COR-L47 (cell line): Measurements from ENCODE around the gene EPHB3.
A peak's percentile ranks its signal among the peaks of the same experiment; 100 is the strongest.

Experiments
- DNase-seq: peaks from one replicate; lab custom pipeline; 2025; lab: John Stamatoyannopoulos, UW

The EPHB3 gene

DNA sequence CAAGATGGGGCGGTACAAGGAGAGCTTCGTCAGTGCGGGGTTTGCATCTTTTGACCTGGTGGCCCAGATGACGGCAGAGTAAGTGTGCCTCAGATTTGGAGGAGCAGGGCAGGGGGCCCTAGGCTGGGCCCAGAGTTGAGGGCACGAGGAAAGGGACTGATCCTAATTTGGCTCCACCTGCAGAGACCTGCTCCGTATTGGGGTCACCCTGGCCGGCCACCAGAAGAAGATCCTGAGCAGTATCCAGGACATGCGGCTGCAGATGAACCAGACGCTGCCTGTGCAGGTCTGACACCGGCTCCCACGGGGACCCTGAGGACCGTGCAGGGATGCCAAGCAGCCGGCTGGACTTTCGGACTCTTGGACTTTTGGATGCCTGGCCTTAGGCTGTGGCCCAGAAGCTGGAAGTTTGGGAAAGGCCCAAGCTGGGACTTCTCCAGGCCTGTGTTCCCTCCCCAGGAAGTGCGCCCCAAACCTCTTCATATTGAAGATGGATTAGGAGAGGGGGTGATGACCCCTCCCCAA lies 19.8 kb downstream of the EPHB3 start:
- no peak for DNase-seq

DNA sequence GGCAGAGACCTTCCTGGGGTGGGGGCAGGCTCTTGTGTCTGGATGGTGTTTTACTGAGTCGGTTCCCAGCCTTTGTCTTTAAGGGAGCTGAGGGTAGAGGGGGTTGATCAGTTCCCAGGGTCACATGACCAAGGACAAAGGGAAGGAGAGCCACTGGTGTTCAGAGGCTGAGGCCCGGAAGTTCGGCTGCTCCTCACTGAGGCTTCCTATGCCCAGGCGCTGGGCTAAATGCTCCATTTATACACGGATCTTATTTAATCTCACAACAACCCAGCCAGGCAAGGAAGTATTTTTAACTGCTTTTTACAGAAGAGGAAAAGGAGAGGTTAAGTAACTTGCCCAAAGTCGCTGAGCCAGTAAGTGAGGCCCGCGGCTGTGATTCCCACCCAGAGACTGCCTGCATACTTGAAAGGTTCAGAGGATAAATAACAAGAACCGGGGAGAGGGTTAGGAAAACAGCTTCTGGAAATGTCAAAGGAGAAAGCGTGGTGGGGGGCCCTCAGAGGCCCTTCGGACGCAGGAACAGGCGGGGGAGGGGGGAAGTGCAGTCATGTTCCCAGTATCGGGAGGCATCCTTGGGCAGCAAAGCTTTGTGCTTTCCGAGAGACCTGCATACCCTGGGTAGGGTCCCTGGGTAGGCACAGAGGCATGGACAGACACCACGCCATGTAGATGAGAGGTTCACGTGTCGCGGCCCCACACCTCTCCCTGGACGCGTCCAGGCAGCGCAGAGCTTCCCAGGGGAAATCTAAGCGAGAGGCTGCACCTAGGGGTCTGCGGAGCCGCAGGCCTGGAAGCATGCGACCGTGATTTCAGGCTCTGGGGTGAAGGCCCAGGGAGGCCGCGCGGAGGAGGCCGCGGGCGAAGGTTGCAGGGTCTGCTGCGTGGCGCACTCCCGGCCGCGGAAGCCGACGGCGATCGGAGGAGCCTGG lies 21.3 kb downstream of the EPHB3 start:
- DNase-seq: no peak

DNA sequence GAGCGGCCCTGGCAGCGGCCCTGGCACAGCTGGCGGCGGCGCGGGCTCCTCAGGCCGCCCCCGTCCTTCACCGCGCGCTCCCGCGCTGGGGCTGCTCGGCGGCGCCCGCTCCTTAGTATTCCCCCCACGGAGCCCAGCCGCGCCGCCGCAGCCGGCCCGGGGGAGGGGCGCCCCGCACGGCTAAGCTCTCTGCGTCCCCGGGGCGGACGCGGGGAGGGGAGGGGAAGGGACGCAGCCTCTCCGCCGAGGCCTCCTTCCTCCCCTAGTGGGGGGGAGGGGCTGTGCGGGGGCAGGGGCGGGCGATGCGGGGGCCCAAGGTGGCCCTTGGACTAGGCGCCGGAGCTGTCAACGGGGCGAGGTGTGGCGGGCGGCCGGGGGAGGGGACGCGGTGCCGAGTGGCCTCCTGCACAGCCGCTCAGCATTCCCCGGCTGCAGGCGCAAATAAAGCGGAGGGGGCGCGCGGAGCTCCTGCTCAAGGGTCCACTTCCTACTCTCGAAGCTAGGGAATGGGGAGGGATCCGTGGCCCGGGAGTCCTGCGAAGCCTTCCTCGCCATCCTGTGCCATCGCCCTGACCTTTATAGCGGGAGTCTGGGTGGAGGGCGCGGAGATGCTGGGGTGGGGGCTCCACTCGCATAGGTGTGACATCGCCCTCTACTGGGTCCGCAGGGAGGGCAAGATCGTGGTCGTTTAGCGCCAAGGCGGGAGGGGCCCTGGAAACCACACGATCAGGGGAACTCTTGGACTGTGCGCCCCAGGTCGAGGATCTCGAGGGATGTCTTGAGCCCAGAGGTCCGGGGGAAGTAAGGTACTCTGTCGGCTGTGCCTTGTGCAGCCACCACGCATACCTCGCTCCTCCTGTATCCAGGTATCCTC lies 22.2 kb downstream of the EPHB3 start:
- peak; percentile 54 for DNase-seq

DNA sequence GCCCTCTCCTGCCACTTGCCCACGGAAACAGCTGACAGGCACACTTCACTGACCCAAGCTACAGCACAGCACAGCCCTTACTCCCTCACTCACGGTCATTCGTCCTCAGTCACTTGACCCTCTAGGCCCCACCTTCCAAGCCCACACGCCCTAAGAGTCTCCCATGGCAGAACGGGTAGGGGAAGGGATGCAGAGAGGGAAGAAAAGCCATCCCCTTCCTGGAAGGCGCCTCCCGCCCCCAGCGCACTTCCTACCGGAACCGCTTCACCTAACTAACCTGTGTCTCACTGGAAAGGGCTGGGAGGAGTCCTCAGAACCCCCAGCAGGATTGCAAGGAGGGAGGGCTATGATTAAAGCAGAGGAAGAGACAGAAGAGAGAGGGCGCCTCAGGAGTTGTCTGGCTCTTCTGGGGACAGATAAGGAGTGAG lies 22.9 kb downstream of the EPHB3 start:
- no peak for DNase-seq

DNA sequence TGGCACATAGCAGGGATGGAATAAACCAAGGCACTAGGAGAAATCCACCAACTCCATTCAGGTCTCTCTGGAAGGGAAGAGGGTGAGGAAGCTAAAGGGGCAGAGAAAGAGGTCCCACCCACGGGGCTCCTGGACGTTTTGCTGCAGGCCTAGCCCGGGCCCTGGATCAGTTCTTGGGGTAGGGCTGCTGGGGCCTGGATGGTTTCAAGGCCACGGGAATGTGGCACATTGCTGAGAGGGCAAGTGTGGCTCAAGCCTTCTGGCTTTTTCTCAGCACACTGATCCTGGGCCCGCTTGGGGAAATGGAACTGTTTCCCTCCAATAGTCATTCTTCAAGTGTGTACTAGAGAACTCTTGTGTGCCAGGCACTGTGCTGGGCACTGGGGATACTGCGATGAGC lies 24.0 kb downstream of the EPHB3 start:
- DNase-seq: no peak

DNA sequence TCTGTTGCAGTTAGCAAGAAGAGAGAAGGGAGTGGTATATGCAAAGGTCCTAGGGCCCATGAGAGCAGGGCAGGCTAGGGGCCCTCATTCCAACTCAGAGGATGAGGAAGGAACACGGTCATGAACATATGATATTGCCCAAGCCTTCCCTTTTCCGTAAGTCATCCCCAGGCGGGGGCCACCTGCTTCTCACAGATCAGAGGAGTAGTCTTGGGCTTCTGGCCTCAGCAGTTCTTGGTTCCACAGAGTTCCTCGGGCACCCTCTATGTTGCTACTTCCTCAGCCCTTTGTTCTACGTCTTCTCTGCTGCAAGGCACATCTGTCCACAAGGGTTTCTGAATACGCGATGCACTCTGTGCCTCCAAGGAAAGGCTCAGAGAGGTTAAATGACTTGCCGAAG lies 25.3 kb downstream of the EPHB3 start:
- no peak for DNase-seq

DNA sequence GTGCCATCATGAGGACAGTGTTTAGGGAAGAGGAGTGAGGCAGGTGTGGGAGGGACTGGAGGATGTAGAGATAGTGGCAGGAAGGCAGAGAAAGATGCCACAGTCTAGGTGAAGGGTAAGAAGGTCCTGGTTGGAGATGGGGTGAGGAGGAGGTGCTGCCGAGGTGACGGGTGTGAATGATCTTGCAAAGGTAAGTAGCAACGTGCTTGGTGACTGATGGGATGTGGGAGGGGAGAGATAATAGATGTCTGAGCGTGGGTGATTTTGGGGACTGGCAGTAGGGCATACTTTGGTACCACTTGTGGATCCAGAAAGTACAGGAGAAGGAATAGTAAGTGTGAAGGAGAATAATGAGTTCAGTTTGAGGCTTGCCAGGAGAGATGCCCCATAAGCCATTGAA lies 27.2 kb downstream of the EPHB3 start:
- no peak for DNase-seq

DNA sequence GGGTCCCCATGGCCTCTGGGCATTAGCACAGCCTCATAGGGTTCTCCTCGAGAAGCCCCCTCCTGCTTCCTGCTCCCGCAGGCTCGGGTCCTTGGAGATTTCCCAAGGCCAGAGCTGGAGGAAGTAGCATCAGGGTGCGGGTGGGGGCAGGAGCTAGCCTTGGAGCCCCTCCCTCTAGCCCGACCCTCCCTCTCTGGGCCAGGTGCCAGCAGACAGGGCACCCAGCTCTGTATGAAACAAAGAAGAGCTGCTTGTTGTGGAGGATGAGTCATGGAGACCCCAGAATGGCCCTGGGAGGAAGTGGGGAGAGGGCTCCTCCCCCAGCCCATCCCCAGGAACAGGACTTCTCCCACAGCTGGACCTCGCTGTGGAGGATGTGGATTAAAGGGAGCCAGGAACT lies 29.2 kb downstream of the EPHB3 start:
- peak; percentile 90 for DNase-seq

DNA sequence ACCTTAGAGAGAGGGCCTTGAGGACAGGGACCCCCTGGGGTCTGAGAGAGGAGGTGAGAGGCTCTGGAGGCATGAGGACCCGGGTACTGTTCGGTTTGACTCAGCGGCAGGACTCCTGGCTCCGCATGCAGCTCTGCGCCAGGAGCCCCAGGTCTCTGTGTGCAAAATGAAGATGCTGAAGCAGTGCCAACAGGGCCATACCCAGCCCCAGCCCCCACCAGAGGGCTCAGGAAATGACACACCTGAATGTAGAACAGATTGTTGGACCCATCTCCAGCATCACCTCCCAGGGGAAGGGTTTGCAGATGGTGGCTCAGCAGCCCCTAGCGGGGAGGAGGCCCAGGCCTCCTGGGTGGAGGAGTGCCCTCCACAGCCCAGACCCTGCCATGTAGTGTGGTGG lies 30.2 kb downstream of the EPHB3 start:
- peak; percentile 27 for DNase-seq

DNA sequence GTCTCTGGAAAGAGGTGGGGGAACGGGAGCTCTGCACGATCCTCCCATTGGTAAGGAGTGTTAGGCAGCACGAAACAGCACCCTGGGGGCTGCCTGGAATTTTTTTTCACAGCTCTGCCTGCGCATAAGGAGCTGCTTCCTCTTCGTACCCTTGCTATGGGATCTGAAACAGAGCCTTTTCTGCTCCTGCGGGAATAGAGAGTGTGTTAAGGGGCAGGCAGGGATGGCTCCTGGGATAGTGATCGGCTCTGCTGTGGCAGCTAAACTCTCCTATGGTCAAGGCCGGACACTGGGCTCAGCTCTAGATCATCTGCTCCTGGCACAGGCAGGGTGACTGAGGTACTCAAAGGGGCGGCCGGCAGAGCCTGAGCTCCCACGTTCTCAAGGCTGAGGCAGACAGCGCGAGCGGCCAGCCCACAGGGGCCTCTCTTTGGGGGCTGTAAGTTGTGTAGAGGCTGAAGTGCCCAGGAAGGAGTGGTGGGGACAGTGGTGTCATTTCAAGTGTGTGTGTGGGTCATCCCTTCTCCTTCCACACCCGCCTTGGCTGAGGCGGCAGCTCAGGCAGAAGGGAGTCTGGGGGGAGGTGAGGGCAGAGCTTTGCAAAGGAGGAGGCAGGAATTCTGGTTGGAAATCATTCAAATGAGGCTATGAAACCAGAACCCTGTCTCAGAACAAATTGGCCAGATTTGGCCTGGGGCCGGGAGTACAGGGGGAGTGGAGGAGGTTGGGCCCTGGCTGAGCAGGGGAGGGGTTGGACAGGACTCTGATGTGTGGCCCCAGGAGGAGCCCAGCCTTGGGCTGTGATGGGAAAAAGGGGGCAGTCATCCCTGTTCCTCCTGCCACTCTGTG lies 31.0 kb downstream of the EPHB3 start:
- DNase-seq: no peak

DNA sequence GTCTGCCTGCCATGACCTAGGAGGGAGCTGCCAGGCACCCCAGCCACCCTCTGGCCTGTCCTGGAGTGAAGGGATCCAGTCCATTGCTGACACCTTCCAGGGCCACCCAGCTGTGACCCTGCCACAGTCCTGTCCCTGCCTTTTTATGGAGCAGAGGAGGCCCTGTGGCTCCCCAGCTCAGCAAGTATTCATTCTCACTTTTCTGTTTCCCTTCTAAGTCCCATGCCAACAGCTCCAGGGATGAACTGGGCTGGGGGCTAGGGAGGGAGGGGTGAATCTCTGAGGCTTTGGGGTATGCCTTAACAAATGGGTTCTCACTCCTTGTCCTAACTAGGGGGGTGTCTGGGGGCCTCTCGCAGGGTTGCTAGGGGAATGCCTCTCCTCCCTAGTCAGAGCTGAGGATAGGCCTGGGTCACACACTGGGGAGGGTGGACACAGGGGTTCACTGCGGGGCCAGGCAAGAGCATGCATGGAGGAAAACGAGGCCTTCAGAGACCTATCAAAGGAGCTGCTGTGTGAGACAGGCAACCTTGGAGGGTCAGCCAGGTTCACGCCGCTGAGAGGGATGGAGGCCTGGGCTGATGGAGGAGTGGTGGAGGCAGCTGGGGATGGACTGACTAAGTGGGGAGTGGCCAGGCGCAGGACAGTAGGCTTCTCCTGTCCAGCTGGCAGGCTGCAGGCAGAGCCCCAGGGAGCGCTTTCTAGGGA lies 31.8 kb downstream of the EPHB3 start:
- no peak for DNase-seq

DNA sequence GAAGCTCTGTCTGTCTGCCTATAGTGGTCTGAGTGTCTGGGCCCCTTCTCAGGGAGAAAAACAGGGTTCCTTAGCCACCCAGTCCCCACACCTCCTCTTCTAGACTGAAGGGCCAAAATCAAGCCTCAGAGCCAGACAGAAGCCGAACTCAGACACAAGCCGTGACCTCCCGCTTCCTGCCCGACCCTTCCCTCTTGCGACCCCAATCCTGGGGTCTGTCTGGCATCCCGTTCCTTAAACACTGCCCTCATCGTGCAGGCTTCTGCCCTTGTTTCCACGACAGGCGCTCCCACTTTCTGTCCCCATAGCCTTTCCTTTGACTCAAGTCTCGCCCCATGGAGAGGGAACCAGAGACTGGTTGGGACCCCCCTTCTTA lies 32.3 kb downstream of the EPHB3 start:
- no peak for DNase-seq

DNA sequence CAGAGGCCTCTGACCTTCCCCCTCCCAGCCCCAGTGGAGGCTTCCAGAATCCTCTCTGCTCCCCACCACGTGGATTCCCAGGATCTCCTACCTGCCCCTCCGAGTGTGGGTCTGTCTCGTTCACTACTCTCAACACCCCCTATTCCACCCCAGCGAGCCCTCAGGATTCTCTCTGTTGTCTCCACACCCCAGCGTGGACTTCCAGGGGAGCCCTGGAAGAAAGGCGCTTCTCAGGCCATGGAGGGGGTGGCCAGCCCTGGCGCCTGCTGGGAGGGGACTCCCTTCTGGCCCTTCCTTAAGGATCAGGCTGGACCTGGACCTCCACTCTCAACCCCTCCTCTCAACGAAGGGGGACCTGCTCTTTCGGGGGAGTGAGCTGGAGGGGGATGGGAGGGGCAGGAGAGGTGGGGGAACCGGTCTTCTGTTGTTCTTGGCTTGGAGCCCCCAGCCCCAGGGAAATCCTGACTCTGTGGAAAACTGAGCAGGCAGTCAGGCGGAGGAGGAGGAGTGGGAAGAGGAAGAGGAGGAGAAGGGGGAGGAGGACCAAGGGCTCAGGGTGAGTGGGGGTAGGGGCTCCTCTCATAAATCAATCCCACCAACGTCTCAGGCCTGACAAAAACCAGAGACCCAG lies 32.9 kb downstream of the EPHB3 start:
- no peak for DNase-seq

DNA sequence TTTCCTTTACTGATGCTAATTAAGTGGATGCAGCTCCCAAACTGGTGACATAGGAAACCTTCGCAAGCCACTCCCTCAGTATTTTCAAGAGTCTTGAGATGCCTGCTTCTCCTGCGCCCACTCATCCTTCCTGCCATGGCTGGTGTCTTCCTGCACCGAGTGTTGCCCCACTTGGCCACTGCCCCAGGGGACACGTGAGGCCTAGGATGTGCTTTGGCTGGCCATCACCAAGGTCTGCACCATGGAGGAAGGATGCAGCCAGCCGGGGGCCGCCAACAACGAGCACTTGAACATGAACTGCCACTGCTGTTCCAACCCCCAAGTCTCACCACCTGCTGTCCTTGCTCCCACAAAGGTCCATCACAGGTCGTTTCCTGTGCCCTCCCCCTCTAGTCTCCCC lies 34.1 kb downstream of the EPHB3 start:
- DNase-seq: no peak

DNA sequence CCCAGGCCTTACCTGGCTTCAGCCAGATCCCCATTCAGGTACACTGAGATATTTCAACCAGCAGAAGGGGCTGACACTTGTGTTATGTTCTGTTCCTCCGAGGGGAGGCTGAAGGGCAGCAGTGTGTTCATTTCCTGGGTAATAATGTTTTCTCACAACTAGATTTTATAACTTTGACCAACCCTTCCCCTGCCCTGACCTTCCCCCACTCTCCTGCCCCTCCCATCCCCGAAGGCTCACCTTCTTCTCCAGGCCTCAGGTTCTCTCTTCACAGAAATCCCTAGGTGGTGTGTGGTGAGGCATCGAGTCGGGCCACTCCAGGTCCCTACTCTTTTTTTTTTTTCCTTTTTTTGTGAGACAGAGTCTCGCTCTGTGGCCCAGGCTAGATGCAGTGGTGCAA lies 34.6 kb downstream of the EPHB3 start:
- no peak for DNase-seq

DNA sequence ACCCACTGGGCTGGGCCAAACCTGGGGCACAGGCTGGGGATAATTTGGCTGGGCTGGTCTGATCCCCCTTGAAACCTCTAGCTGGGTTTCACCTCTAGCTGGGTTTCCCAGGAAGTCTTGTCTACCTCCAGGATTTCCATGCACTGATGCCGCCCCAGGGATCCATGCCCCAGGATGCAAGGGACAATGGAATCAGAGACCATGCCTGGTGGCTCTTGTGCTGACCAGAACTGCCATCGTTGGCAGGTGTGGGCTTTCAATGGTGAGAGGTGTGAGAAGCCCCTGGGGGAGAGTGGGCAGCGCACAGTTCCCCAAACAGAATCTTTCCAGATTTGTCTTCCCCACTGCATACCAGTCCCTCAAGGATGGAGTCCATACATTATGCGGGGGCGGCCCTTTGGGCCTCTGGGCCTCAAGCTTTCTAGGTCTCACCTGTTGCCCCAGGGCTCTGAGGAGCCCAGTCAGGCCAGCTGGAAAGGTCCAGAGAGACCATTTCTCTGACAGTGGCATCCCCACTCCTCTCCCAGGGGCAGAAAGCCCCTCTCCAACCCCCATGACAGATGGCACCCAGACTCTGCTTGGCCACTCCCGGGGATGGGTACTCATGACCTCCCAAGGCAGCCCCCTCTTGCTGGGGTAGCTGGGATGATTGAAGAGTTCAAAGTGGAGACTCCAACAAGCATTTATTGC lies 35.4 kb downstream of the EPHB3 start:
- DNase-seq: no peak

DNA sequence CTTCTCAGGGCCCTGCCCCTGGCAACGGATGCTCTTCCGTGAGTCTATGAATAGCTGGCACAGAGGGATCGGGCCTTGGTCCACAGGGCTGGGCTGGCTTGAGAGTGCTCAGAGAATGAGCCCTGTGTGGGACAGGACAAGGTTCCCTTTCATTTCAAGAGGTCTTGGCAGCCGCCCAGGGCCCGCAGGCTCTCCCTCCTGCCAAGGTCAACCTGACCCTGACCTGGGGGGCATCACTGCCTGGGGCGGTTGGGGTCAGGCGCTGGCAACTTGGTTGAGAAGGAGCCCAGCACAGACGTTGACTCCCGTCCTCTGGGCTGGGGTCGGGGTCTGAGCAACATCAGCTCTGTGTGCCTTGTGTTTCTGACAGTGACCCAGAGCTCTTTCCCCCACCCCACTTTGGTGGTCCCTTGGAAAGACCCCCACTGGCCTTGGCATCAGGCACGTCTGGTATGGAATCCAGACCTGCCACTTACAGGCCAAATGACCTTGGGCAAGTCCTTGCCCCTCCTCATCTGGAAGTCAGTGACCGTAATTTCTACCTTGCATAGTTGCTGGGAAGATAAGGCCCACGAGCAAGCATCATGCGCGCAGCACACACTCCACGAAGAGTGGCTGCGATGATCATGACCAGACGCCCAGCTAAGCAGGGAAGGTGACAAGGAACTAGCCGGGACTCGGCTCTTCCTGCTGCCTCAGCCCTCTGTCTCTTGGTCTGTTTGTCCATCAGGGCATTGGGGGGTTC lies 36.4 kb downstream of the EPHB3 start:
- DNase-seq: no peak

DNA sequence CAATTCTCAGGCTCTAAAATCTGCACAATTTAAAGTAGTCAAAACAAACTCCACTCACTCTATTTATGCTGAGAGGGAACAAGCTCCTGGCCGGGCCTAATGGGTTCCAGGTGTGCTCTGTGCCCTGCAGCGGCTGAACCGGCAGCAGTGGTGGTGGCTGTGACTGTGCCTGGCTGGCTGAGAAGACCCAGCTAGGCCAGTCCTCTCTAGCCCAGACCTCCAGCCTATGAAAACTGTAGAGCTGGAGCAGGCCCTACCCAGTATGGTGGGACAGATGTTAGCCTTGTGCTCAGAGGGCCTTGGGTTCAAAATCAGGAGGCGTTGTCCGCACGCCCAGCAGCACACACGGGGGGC lies 37.0 kb downstream of the EPHB3 start:
- DNase-seq: no peak

DNA sequence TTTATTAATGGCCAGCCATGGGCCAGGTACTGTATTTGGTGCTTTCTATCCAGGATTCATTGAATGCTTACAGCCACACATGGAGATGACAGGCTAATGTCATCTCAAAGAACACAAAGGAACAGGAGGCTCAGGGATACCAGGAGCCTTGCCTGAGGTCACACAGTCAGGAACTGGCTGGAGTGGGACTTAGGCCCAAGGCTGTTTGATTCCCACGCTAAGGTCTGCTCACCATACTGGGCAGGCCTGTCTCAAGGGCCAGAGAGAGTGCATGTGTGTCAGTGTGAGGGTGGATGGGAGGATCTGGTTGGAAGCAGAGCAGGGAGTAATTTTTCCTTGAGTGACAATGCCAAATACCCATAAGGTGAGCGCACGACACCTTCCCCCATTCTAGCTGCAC lies 37.6 kb downstream of the EPHB3 start:
- DNase-seq: no peak
